Mesenteric fat pad (tissue), 1 donor: ENCODE data around the gene SEC16B. TPM values are rescaled to one million over a fixed set of nuclear protein-coding genes. Genes with fewer than 3 reads are reported as not detected.
"Not testable (repeated sequence)": the region's sequence is repeated elsewhere in the genome, so short reads cannot be mapped to it uniquely, and the experiment has no call there.

Experiments
- DNase-seq: peaks from one replicate; pipeline ENCODE4 v3.0.0-alpha.2; 2020; ENCODE audit warnings: low spot score
- long read RNA-seq: library from polyadenylated mRNA; unstranded; transcript quantifications from one replicate; pipeline ENCODE4 v2.0.0, GENCODE V29; 2020
- total RNA-seq: library from RNA; stranded (reverse); fragmentation: NEBNext Ultra II Directional; extraction: Animal tissue kit (Norgen Biotek cat#: 25700); gene quantifications from one replicate; pipeline ENCODE4 v1.2.1, GENCODE V29; 2021
- donor health status: DM: yes; HTN: yes; CAD: no.

Gene SEC16B, protein sequence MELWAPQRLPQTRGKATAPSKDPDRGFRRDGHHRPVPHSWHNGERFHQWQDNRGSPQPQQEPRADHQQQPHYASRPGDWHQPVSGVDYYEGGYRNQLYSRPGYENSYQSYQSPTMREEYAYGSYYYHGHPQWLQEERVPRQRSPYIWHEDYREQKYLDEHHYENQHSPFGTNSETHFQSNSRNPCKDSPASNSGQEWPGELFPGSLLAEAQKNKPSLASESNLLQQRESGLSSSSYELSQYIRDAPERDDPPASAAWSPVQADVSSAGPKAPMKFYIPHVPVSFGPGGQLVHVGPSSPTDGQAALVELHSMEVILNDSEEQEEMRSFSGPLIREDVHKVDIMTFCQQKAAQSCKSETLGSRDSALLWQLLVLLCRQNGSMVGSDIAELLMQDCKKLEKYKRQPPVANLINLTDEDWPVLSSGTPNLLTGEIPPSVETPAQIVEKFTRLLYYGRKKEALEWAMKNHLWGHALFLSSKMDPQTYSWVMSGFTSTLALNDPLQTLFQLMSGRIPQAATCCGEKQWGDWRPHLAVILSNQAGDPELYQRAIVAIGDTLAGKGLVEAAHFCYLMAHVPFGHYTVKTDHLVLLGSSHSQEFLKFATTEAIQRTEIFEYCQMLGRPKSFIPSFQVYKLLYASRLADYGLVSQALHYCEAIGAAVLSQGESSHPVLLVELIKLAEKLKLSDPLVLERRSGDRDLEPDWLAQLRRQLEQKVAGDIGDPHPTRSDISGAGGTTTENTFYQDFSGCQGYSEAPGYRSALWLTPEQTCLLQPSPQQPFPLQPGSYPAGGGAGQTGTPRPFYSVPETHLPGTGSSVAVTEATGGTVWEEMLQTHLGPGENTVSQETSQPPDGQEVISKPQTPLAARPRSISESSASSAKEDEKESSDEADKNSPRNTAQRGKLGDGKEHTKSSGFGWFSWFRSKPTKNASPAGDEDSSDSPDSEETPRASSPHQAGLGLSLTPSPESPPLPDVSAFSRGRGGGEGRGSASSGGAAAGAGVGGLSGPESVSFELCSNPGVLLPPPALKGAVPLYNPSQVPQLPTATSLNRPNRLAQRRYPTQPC
- 2.9 TPM for total RNA-seq
- long read RNA-seq, partial matches to known transcripts, result 3 of 4 reads
- long read RNA-seq, other reads (novel, unspliced or antisense), result 1 of 4 reads

DNA sequence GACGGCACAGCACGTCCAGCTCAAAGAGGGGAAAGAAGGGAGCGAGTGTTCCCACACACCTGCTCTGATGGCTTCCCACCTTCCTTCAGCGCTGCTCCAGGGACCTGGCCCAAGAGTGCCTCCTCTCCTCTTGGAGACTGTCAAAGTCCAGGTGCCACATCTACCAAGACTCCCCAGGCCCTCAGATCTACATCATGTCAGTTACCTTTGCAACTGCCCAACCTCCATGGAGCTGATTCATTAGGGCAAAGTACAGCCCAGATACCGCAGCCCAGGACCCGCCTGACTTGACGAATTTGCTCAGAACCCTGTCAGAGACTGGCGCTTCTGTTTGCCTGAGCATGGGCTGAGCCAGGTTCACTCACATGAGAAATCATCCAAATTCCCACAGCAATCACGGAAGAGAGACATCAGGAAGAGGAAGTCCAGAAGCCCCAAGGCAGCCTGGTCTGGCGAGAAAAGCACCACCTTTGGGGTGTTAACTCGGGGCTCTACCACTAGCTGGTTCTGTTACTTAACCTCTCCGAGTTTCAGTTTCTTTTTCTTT is at the start of gene SEC16B:
Gene SEC16B, minus strand, starts transcription at position 234 of the 547 bp plus-strand sequence. CDS start 2,077 bp downstream, outside the sequence.
- no peak for DNase-seq

DNA sequence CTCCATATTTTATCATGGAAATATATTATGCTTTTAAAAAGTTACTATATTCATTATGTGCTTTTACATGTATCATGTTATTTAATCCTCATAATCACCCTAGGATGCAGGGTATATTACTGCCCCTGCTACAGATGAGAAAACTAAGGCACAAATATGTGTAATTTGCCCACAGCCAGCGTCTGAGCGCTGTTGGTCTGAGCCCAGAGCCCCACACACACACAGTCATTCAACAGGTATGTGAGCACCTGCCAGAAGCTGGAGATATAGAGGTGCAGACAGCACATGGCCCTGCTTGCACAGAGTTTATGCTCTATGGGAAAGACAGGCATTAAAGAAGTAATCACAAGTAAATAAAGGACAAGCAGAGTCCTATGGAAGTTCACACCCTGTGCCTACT is 49.8 kb upstream of the SEC16B start:
- DNase-seq, result no peak

DNA sequence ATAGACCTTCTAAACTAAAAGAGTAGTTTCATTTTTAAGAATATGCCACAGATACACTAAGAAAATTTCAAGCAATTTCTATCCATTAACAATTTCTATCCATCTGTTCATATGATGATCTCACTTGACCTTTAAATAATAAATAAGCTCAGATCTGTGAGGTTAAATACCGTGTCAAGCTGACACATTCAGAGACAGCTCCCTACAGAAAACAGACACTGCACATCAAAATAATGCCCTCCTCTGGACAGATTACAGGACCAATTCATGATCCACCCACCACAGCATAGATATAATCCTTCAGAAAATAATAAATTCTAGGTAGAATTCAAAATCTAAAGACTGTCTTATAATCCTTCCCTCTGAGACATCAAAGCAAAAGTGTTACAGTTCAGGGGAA is 49.4 kb upstream of the SEC16B start:
- no peak for DNase-seq

DNA sequence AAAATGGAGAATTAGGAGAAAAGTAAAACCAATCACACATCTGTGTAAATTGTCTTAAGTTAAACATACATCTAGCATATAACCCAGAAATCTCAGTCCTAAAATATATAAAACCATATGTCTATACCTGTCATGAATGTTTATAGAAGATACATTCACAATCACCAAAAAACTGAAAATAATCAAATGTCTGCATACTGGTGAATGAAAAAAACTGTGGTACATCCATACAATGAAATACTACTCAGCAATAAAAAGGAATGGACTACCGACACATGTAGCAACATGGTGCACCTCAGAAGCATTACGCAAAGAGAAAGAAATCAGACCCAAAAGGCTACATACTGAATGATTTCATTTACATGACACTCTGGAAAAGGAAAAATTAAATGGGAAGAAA is 47.7 kb upstream of the SEC16B start:
- no peak for DNase-seq

DNA sequence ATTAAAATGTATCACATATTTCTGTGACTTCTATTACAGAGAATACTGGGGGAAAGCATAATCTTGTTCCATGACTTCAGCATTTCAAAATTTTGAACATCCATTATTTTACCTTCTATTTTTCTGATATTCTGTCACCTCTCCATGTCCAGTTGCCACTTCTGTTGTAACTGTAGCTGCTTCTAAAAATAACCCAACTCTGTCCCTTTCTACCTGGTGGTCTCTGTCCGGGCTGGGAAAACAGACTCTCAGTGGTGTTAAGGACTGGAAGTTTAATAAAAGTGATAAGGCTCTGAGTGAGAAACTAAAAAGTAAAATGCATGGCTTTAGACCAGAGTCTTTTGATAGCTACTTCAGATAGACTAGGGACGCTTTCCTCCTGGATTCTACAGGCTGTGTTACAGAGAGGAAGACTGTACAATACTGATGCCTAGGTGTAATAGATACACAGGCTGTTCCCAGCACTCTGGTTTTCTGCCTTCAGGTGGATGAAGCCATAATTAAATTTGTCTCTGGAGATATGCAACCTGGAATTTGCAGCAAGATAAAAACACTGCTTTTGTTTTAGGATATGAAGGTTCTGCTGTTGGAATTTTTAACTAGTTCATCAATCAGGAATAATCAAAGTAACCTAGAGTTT is 42.1 kb upstream of the SEC16B start:
- DNase-seq, result no peak

DNA sequence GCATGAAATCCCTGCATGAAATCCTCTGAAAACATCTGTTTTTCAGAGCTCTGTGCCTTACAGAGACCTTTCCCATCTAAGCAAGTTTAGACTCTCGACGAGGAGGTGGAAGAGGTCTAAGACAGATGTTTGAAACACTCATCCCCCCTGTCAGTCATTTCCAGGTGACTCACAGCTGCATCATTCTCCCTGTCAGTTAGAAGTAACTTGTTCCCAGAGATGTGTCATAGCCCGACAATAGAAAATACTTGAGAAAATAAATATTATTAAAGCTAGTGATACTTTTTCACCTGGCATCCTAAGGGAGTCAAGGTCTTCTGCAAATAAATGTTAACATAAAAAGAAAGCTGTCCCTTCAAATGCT is 41.6 kb upstream of the SEC16B start:
- DNase-seq, result no peak

DNA sequence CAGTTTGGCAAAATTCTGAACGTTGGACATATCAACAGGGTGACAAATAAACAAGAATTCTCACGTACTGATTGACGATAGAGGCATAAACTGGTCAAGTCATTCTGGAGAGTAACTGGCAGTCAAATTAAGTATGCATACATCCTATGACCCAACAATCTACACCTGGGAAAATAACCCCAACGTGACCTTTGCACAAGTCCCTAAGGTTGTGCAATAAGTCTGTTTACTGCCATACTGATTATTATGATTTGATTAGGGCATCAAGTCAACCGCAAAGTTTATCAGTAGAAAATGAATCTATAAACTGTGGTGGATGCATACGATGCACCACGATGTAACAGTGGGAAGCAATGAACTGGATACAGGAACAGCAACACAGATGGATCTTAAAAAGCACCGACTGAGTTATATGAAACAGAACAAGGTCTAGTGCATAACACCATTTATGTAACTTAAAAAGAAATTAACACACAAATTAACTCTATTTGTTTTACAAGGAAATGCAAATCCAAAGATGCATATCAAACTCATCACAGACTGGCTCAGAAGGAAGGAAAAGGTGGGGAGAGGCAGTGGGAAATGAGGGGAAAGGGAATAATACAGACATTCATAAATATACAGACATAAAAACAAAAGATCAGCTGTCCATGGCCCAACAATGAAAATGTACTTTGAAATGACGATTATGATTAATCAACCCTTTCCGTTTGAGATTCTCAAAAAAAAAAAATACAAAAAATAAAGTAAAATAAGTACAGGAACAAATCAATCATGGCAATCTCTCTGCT is 41.0 kb upstream of the SEC16B start:
- no peak for DNase-seq

DNA sequence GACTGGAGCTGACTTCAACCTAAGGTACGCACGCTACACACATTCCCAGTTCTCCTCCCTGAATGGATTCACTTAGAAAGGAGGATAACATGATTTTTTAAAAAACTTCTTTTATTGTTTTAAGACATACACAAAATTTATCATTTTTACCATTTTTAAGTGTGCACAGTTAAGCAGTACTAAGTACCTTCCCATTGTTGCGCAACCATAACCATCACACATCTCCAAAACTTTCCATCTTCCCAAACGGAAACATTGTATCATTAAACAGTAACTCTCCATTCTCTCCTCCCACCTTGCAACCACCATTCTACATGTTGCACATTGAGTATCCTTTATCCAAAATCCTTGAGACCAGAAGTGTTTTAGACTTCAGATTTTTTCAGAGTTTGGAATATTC is 36.2 kb upstream of the SEC16B start:
- DNase-seq, result no peak

DNA sequence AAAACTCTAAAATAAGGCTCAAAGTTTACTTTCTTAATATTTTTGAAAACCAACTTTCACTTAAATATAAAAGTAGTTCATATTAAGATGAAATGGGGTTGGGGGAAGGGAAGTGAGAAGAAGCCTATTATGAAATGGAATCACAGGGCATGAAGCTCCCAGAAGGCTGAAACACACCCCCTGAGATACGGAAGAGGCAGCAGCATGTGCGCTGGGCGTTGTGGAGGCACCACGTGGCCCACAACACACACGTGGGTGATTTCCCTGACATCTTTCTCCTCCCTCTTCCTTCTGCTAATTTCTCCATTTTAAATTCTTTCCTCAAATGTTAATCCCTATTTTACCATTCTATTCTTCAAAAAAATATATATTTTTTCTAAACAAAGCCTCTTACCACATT is 35.6 kb upstream of the SEC16B start:
- DNase-seq, result no peak

DNA sequence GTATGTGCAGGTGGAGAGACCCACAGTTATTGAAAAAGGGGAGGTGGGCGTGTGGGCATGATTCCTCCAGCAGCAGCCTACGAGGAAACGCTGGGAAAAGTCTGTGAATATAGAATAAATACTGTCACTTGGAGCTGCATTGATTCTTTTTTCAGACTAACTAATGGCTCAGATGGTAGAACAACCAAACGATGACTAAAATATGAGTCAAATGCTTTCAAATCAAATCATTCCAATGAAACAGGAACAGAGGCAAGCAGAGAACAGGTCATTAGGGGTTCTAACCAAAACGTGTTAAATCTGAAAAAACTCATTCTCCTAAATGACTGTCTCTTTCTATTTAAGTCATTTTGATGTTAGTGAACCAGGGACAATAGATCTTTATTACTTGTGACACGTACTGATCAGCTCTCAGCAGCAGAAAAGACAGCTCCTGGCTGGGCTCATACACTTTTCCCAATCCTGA is 35.1 kb upstream of the SEC16B start:
- no peak for DNase-seq

DNA sequence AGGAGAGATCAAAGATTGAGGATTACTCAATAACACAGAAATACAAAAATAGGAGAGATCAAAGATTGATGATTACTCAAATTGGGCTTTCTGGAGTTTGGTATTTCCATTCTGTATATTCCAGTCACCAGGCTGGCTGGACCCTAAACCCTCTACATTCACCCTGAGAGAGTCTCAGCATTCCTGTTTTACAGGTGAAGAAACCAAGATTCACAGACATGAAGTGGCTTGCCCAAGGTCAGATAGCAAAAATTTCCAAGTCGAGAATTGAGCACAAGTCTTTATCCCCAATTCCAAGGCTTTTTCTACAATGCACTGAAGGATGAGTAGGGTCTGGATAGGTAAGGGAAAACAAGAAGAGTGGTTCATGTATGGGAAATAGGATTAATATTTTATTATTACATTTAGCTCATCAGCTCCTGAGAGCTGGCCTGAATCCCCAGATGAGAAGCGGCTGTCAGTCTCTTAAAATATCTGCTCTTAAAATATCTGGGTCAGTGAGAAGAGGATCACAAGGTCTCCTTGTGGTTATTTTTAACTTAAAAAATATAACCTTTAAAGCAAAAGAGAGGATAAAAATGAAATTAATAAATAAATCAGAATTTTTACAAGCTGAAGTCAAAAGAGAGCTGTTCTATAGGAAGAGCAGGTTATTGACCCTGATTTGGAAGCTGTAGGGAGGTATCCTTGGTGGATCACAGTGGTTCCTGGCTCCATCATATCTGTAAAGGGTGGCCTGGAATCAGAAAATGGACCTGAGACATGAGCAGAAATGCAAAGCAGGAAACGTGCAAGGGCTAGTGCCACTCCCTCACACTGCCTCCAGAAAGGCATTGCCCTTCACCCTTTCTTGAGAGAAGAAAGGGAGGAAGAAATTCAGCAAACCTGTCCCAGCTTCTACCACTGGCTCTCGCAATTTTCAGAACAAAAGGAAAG is 29.1 kb upstream of the SEC16B start:
- no peak for DNase-seq

DNA sequence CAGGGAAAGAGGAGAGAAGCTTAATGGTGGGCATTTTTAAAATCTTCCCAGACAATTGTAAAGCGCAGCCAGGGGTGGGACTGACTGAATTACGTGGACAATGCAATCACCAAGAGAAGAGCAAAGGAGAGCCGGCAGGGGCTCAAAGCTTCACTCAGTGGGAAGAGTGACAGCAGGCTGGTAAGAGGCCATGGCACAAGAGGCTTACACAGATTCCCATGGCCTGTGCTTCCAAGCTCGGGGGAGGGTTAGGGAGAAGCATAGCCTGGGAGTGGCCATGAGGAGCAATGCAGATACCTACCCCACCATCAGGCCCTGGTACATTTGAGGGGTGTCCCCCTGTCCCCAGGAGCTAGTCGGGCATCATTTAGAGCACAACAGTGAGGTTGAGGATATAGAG is 27.1 kb upstream of the SEC16B start:
- no peak for DNase-seq

DNA sequence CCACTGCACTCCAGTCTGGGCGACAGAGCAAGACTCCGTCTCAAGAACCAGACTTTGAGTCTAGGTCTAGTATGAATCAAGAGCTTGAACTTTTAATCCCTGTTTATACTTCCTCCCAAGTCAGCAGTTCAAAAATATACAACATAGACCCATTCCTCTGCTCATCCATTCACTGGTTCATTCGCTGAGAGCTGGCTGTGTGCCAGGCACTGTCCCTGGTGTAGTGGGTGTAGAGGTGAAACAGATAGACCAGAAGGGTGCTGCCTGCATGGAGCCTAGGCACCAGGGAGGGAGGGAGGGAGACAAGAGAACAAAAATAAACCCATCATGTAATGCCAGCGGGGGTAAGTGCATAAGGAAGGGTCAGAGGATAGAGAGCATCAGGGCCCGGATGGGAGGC is 25.5 kb upstream of the SEC16B start:
- DNase-seq, result no peak

DNA sequence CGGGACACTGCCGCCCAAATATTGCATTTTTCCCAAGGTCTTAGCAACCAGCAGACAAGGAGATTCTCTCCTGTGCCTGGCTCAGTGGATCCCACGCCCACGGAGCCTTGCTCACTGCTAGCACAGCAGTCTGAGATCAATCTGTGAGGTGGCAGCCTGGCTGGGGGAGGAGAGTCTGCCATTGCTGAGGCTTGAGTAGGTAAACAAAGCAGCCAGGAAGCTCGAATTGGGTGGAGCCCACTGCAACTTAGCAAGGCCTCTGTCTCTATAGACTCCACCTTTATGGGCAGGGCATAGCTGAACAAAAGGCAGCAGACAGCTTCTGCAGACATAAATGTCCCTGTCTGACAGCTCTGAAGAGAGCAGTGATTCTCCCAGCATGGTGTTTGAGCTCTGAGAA is 16.4 kb upstream of the SEC16B start:
- not testable (repeated sequence) for DNase-seq

DNA sequence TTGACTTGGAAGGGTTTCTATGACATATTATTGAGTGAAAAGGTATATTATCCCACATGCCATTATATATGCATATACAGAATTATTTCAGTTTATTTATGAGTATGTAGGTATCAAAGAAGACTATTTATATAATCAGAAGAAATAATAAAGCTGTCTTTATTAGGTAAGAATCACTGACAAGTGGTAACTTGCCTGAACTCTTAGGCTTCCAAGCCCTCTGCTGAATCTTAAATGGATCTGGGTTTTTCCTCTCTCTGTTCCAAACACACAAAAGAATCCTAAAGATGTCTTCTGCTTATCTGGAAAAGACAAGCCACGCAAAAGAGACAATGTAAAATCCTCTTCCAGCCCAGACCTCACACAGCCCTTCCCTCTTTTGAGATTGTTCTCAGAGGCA is 14.9 kb upstream of the SEC16B start:
- DNase-seq, result no peak

DNA sequence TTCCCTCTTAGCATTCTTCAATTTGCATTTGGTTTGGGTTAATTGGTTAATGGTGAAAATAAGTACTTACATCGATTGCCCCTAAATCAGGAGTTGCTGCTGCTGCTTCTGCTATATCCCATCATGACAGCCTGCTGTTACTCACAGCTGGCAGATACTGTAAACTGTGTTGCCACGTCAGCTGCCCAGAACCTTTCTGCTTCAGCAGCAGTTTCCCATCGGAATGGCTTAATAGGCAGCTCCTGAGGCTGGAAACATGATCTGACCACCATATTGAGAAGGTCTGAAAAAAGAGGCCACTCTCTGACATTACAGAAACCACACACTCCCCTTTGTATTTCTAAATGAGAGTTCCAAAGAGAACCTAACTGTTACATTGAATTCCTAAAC is 14.3 kb upstream of the SEC16B start:
- DNase-seq, result no peak

DNA sequence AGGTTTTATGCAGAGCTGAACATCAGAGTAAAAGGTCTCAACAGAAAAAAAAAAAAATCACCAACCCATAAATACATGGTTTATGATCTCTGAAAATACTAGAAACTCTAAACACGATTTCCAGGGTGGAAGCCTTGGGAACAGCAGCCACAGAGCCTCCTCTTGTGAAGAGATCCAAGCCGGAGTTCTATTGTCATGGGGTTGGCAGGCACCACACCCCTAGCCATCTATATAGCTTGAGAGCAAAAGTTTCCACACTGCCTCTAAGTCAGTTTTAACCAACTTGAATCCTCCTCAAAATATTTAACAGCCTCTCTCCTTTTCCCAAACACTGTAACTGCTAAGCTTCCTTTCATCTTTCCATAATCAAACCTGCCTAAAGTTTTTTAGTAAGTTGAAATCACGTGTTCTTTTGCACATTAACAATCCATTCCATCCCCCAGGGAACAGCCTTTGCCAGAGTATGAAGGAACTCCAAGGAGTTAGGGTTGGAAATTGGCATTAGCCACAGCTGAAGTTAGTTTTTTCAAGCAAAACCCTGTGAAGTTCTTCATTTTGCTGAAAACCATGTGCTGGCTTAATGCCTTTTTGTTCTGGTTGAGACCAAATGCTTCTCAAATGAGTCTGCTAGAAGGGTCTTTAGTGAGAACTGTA is 13.8 kb upstream of the SEC16B start:
- DNase-seq, result no peak

DNA sequence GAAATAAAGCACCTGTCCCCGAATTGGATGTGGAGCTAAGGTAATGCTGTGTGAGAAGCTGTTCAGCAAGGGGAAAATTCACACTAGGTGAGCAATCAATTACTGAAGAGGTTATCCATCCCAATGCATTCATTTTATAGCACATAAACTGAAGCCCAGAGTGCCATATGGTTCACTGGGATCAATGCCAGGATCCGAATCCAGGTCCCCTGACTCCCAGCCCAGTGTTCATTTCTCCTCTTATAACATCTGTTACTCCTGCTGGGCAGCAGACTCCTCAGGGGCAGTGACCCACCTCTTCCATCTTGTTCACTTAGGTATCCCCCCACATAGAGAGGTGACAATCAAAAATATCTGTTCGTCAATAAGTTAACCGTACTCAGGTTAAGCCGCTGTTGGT is 13.2 kb upstream of the SEC16B start:
- no peak for DNase-seq

DNA sequence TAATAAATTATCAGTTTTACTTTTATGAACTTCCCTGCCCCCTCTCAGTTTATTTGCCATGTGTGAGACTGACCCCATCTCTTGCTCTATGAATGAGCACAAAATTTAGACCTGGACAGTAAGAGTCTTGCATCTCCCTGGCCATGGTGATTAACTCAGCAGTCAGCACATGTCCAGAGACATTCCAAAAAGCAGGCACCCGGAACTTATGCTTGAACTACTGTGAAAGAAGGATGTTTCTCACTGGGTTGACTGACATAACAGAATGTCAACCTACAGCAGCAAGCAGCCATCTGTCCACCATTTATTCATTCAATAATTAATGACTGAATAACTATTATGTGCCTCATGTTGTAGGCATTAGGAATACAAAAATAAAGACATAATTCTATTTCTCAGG is 11.3 kb upstream of the SEC16B start:
- DNase-seq, result no peak
